ENCODE measurements around the gene GPR180. TPM values are rescaled to one million over a fixed set of nuclear protein-coding genes. Genes with fewer than 3 reads are reported as not detected.

GPR180 gene
- total and polyA plus RNA-seq, 2 of the 13 experiments (the other 11 are each of a cell fraction or from before 2014, with no cell fraction given), result not detected

DNA sequence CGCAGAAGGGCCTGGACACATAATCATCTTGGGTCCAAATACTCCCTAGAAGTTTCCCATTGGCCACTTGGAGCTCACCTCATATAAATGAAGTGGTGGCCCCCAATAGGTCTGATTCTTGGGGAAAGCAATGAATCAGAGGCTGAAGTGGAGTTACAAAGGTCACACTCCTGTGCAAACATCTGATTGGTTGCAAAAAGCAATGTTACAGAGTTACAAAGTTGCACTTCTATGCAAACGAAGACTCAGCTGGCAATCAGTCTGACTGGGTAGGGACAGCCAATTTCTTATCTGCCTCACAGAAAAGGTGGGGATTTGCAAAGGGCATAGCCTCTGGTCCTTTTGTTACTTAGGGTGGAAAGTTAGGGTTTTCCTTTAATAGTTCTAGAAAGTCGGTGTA lies 1.8 kb upstream of the GPR180 start (continued):
- TF ChIP-seq NFIC (IDR thresholded peaks at IDR 0.05; ENCODE audit: low read length), result no peak
- peak; percentile 45; the same call in 1 of the 2 replicates for TF ChIP-seq FOXA3 (CRISPR knock-in tag; IDR thresholded peaks at IDR 0.05)
- peak; percentile 76 for TF ChIP-seq HNF4A (CRISPR knock-in tag; IDR thresholded peaks at IDR 0.05)
- peak; percentile 42; the same call in 1 of the 2 replicates for TF ChIP-seq TBX2 (CRISPR knock-in tag; IDR thresholded peaks at IDR 0.05; ENCODE audit: borderline replicate concordance)
- TF ChIP-seq TBP (CRISPR knock-in tag; IDR thresholded peaks at IDR 0.05), result no peak
- TF ChIP-seq, protein P1, sequence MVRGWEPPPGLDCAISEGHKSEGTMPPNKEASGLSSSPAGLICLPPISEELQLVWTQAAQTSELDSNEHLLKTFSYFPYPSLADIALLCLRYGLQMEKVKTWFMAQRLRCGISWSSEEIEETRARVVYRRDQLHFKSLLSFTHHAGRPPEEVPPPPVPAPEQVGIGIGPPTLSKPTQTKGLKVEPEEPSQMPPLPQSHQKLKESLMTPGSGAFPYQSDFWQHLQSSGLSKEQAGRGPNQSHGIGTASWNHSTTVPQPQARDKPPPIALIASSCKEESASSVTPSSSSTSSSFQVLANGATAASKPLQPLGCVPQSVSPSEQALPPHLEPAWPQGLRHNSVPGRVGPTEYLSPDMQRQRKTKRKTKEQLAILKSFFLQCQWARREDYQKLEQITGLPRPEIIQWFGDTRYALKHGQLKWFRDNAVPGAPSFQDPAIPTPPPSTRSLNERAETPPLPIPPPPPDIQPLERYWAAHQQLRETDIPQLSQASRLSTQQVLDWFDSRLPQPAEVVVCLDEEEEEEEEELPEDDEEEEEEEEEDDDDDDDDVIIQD (CRISPR knock-in tag; IDR thresholded peaks at IDR 0.05; ENCODE audit: low read depth), result peak; percentile 20; the same call in 1 of the 2 replicates
- TF ChIP-seq ZNF180 (CRISPR knock-in tag; IDR thresholded peaks at IDR 0.05; ENCODE audit: borderline replicate concordance, low read depth), result no peak
- no peak for TF ChIP-seq ZNF567 (CRISPR knock-in tag; IDR thresholded peaks at IDR 0.05; ENCODE audit: borderline replicate concordance)
- no peak for TF ChIP-seq ZNF251 (CRISPR knock-in tag; IDR thresholded peaks at IDR 0.05)

DNA sequence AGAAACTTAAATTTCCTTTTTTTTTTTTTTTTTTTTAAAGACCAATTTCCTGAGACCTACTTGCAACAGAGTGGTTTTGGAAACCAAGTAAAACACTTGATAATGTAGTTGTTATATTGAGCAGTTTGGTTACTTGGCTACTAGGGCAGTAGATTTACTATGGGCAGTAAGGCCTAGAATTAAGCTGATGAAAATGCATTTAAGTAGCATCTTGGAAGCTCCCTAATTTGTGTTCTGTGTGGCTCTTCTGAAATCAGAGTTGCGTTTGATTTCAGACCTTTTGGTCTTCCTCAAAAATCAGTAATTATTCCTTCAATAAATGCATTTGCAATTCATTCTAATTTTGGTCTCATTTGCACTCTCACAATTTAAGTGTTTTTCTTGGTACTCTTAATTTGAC lies 810 bp downstream of the GPR180 start:
- 71% methylated on average over 1 of the region's 1 CpG for WGBS (ENCODE audit: low lambda C conversion rate)
- POLR2A ChIA-PET, result no interaction called here
- Histone ChIP-seq H3K27me3 (ENCODE audit: control insufficient read depth in 1 of 2, insufficient read depth in 2 of 2, low read length in 2 of 2) (peaks cover 0 to 4% of the 10 kb centered on the region in 2 experiments; a peak in 2 of 5 replicates), H4K20me1 (ENCODE audit: insufficient read depth, low read length) (no peaks in the 10 kb centered on the region), H3K9me3 (ENCODE audit: low read length) (no peaks in the 10 kb centered on the region), H3K79me2 (ENCODE audit: insufficient read depth, low read length) (no peaks in the 10 kb centered on the region), H2AFZ (ENCODE audit: low read length) (no peak overlapping the region), H3K9ac (ENCODE audit: insufficient read depth, low read depth, low read length) (no peak overlapping the region), H3K27ac (ENCODE audit: extremely low read length, insufficient read depth, low read length) (no peak overlapping the region), H3K4me3 (replicated peaks in 1 of 3; ENCODE audit: insufficient read depth in 1 of 3, low read depth in 2 of 3, low read length in 3 of 3) (no peak overlapping the region; a peak in 1 of 6 replicates), H3K4me2 (ENCODE audit: low read depth, low read length) (peak overlapping the region; percentile 66), H3K4me1 (ENCODE audit: insufficient read depth, low read length) (peaks cover 25% of the 10 kb centered on the region), H3K36me3 (replicated peaks in 1 of 2; ENCODE audit: control insufficient read depth in 1 of 2, insufficient read depth in 2 of 2, low read length in 2 of 2) (no peaks in the 10 kb centered on the region)
- intact Hi-C loops (cut with micrococcal nuclease; ENCODE audit: unreplicated experiment), result no loop called here
- no TSS peak for BruUV-seq (replicated peaks)
- DNase-seq (ENCODE audit: low spot score) (no peak), ATAC-seq (no peak), FAIRE-seq (no peak)
- TF ChIP-seq CBX2 (IDR thresholded peaks at IDR 0.05; ENCODE audit: low read depth, low read length) (0 out of 2 replicates have a peak, but pooled peaks have one; percentile 66), CBX2 (CRISPR knock-in tag; IDR thresholded peaks at IDR 0.05; ENCODE audit: low read depth) (no peak)
- TF ChIP-seq, protein P2, sequence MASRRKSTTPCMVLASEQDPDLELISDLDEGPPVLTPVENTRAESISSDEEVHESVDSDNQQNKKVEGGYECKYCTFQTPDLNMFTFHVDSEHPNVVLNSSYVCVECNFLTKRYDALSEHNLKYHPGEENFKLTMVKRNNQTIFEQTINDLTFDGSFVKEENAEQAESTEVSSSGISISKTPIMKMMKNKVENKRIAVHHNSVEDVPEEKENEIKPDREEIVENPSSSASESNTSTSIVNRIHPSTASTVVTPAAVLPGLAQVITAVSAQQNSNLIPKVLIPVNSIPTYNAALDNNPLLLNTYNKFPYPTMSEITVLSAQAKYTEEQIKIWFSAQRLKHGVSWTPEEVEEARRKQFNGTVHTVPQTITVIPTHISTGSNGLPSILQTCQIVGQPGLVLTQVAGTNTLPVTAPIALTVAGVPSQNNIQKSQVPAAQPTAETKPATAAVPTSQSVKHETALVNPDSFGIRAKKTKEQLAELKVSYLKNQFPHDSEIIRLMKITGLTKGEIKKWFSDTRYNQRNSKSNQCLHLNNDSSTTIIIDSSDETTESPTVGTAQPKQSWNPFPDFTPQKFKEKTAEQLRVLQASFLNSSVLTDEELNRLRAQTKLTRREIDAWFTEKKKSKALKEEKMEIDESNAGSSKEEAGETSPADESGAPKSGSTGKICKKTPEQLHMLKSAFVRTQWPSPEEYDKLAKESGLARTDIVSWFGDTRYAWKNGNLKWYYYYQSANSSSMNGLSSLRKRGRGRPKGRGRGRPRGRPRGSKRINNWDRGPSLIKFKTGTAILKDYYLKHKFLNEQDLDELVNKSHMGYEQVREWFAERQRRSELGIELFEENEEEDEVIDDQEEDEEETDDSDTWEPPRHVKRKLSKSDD (CRISPR knock-in tag; IDR thresholded peaks at IDR 0.05; ENCODE audit: low read depth), result no peak
- in situ Hi-C loops (cut with HindIII; ENCODE audit: extremely low pct_ligation_motif_present, low pct_unique_long_range_greater_than_20kb), result no loop called here
- CTCF ChIA-PET (ENCODE audit: low intra/inter-chr PET ratio, low total read pairs), result no interaction called here
